Calu3 (cell line): ENCODE results near the gene ADSS1. TPM values are rescaled to one million over a fixed set of nuclear protein-coding genes. Genes with fewer than 3 reads are reported as not detected.

Source experiments
- BruUV-seq: library from RNA; stranded (reverse); fragments of 400-500 nt; replicated peaks from 2 replicates; lab custom pipeline; 2021; lab: Mats Ljungman, UMichigan
- CTCF ChIA-PET: fragments of 300-600 bp; sonication (Branson Sonifier 250); formaldehyde crosslinking; loops from one replicate; lab custom pipeline; 2022; ENCODE audit warnings: antibody characterized with exemption; lab: Charles Lee
- DNase-seq: peaks from one replicate; pipeline ENCODE4 v3.0.0; 2022
- H3K27ac Mint-ChIP-seq: one replicate; pipeline ENCODE4 v1.8.0; 2022; ENCODE audit warnings: mixed read lengths; ENCODE audit not compliant: unreplicated experiment
- H3K27me3 Mint-ChIP-seq: one replicate; pipeline ENCODE4 v1.8.0; 2022; ENCODE audit warnings: mixed read lengths; ENCODE audit not compliant: unreplicated experiment
- H3K36me3 Mint-ChIP-seq: one replicate; pipeline ENCODE4 v1.8.0; 2022; ENCODE audit warnings: mild to moderate bottlenecking, moderate library complexity, mixed read lengths; ENCODE audit not compliant: insufficient read depth, unreplicated experiment
- H3K4me1 Mint-ChIP-seq: one replicate; pipeline ENCODE4 v1.8.0; 2022; ENCODE audit warnings: mild to moderate bottlenecking, low read depth, mixed read lengths; ENCODE audit not compliant: unreplicated experiment
- H3K4me3 Mint-ChIP-seq: one replicate; pipeline ENCODE4 v1.8.0; 2022; ENCODE audit warnings: mild to moderate bottlenecking, low read depth, moderate library complexity, mixed read lengths; ENCODE audit not compliant: unreplicated experiment
- H3K9me3 Mint-ChIP-seq: one replicate; pipeline ENCODE4 v1.8.0; 2022; ENCODE audit warnings: low read depth, mixed read lengths; ENCODE audit not compliant: unreplicated experiment
- CTCF ChIP-seq: fragments of 200-600 bp; IDR thresholded peaks from one replicate; pipeline ENCODE4 v1.8.0; 2022; ENCODE audit warnings: antibody characterized with exemption; ENCODE audit not compliant: unreplicated experiment
- intact Hi-C: fragments of 100-400 bp; cut with micrococcal nuclease; formaldehyde crosslinking; loops from one replicate; pipeline ENCODE4 v1.10.0; 2022; ENCODE audit not compliant: unreplicated experiment
- total RNA-seq: library from RNA; stranded (reverse); gene quantifications from 2 replicates; pipeline ENCODE4 v1.2.3, GENCODE V29; 2022

ADSS1 gene
- total RNA-seq, 1 experiment from 2014 or later = 8.6 TPM

- Mint-ChIP-seq H3K27ac (peak overlapping the region; percentile 19), H3K27me3 (no peaks in the 10 kb centered on the region), H3K9me3 (no peaks in the 10 kb centered on the region), H3K4me3 (no peak overlapping the region), H3K36me3 (peaks cover 48% of the 10 kb centered on the region), H3K4me1 (peaks cover 88% of the 10 kb centered on the region)
- intact Hi-C loops = loop anchor here (5.0 kb wide), 1 partner anchor 37 kb away; no protein-coding TSS in a partner anchor
- BruUV-seq = no TSS peak
- TF ChIP-seq CTCF = no peak
- CTCF ChIA-PET = interaction anchor here (4.0 kb wide), 1 partner anchor 18 kb away, joined by 47 read pairs; no protein-coding TSS in a partner anchor
- DNase-seq = no peak
Measured at GRCh38 chr14:104683653-104684448, 40.2 kb upstream of the ADSS1 start.

- intact Hi-C loops = loop anchor here (5.0 kb wide), 1 partner anchor 37 kb away; no protein-coding TSS in a partner anchor
- Mint-ChIP-seq H3K4me1 (peaks cover 88% of the 10 kb centered on the region), H3K27me3 (no peaks in the 10 kb centered on the region), H3K36me3 (peaks cover 54% of the 10 kb centered on the region), H3K27ac (no peak overlapping the region), H3K9me3 (no peaks in the 10 kb centered on the region), H3K4me3 (no peak overlapping the region)
- no peak for TF ChIP-seq CTCF
- CTCF ChIA-PET = interaction anchor here (1.1 kb wide), 1 partner anchor 18 kb away, joined by 4 read pairs; no protein-coding TSS in a partner anchor
- DNase-seq = no peak
- no TSS peak for BruUV-seq
Measured at GRCh38 chr14:104684449-104684821, 39.6 kb upstream of the ADSS1 start.

- no peak for TF ChIP-seq CTCF
- intact Hi-C loops = no loop called here
- Mint-ChIP-seq H3K27ac (no peak overlapping the region), H3K4me1 (peaks cover 79% of the 10 kb centered on the region), H3K9me3 (no peaks in the 10 kb centered on the region), H3K27me3 (no peaks in the 10 kb centered on the region), H3K36me3 (peaks cover 53% of the 10 kb centered on the region), H3K4me3 (no peak overlapping the region)
- BruUV-seq = no TSS peak
- no peak for DNase-seq
- CTCF ChIA-PET = interaction anchor here (0.7 to 1.1 kb wide), 2 partner anchors 19 to 289 kb away, joined by 3 to 4 read pairs; no protein-coding TSS in a partner anchor
Measured at GRCh38 chr14:104685216-104685997, 38.6 kb upstream of the ADSS1 start.

GRCh38 chr14:104685998-104686610 lies 37.9 kb upstream of the ADSS1 start:
- Mint-ChIP-seq H3K4me1 (peaks cover 72% of the 10 kb centered on the region), H3K27ac (no peak overlapping the region), H3K27me3 (no peaks in the 10 kb centered on the region), H3K9me3 (no peaks in the 10 kb centered on the region), H3K4me3 (peak overlapping the region; percentile 64), H3K36me3 (peaks cover 53% of the 10 kb centered on the region)
- intact Hi-C loops = no loop called here
- CTCF ChIA-PET = interaction anchor here (2.8 kb wide), 1 partner anchor 20 kb away, joined by 31 read pairs; no protein-coding TSS in a partner anchor
- DNase-seq = no peak
- no peak for TF ChIP-seq CTCF
- BruUV-seq = no TSS peak
